GM10248 (cell line): Measurements from ENCODE around the gene EEF1AKMT1.

Experiments used
- CTCF ChIA-PET: fragments of 300-600 bp; sonication (Branson Sonifier 250); formaldehyde crosslinking; extraction: SDS; loops from one replicate; lab custom pipeline; 2021; ENCODE audit warnings: antibody characterized with exemption; lab: Yijun Ruan, JAX
- POLR2A ChIA-PET: fragments of 350-650 bp; sonication (Branson Sonifier 250); formaldehyde crosslinking; extraction: SDS; loops from one replicate; lab custom pipeline; 2020; ENCODE audit warnings: antibody characterized with exemption; lab: Yijun Ruan, JAX
- DNase-seq: peaks from one replicate; pipeline ENCODE4 v3.0.0; 2012; ENCODE audit errors: extremely low spot score
- TF ChIP-seq, protein P1 (sequence below): IDR thresholded peaks from 2 replicates; pipeline ENCODE4 v1.5.1; 2012; ENCODE audit warnings: mild to moderate bottlenecking, low read depth; ENCODE audit errors: extremely low read depth, missing control alignments, control extremely low read depth

Gene EEF1AKMT1

DNA sequence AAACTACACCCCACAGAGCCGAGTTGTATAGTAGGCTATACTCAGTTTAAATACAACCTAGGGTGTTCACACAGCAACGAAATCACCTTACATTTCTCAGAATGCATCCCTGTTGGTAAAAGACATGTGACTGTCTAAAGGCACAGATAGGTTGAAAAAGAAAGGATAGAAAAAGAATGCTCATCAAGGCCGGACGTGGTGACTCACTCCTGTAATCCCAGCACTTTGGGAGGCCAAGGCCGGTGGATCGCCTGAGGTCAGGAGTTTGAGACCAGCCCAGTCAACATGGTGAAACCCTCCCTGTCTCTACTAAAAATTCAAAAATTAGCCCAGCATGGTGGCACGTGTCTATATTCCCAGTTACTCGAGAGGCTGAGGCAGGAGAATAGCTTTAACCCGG lies 74.0 kb downstream of the EEF1AKMT1 start:
- ChIA-PET POLR2A (no interaction called here), CTCF (interaction anchor here (5.9 kb wide), 1 partner anchor 13 kb away, joined by 34 read pairs; no protein-coding TSS in a partner anchor)
- no peak for DNase-seq
- TF ChIP-seq, protein P1, sequence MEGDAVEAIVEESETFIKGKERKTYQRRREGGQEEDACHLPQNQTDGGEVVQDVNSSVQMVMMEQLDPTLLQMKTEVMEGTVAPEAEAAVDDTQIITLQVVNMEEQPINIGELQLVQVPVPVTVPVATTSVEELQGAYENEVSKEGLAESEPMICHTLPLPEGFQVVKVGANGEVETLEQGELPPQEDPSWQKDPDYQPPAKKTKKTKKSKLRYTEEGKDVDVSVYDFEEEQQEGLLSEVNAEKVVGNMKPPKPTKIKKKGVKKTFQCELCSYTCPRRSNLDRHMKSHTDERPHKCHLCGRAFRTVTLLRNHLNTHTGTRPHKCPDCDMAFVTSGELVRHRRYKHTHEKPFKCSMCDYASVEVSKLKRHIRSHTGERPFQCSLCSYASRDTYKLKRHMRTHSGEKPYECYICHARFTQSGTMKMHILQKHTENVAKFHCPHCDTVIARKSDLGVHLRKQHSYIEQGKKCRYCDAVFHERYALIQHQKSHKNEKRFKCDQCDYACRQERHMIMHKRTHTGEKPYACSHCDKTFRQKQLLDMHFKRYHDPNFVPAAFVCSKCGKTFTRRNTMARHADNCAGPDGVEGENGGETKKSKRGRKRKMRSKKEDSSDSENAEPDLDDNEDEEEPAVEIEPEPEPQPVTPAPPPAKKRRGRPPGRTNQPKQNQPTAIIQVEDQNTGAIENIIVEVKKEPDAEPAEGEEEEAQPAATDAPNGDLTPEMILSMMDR, result no peak

DNA sequence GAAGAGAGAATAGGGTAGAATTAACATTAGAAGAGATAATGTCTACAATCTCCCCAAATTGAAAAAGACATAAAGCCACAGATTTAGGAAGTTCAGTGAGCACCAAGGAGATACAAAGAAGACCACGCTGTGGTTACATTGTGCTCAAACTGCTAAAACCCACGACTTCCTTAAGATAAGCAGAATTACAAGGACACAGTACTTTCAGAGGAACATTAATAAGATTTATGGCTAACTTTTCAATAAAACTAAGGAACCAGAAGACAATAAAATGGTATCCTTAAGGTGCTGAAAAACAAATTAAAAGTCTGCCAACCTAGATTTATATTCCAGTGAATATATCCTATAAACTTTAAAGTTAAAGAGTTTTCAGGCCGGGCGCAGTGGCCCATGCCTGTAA lies 77.7 kb downstream of the EEF1AKMT1 start:
- TF ChIP-seq, protein P1, result no peak
- no peak for DNase-seq
- ChIA-PET CTCF (no interaction called here), POLR2A (no interaction called here)

DNA sequence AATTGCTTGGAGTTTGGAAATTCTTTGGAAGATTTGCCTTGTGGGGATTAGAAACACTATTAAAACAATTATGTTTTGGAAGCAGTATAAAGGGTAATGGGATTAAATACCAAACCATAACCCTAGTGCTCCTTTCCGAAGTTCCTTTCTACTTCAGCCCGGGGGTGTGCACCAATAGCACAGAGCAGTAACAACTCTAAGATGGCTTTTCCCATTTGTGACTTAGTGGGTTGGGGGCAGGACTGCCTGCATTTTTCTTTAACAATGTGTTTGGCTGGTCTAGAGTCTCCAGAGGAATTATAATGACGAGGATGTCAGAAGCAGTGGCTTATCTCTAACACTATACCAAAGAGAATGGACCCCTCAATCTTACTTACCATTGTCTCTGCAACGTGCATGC lies 82.1 kb downstream of the EEF1AKMT1 start:
- ChIA-PET CTCF (no interaction called here), POLR2A (no interaction called here)
- TF ChIP-seq, protein P1, result no peak
- no peak for DNase-seq

DNA sequence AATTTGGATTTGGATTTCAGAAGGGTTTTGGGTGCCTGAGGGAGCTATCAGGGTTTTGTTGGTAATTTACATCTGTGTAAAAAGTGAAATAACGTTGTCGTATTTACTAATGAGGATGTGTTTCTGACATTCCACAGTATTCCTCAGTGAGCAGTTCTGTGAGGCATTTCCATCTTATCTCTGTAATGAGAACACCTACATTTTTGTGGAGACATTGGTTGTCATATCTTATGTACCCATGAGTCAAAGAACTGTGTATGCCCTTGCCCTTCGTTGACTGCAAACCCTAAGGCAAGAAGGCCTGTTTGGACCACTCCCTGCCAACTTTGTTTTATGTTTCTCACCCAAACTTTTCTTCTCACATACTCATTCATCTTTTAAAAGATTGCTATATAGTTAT lies 84.5 kb downstream of the EEF1AKMT1 start:
- TF ChIP-seq, protein P1, result no peak
- ChIA-PET CTCF (interaction anchor here (1.0 to 4.2 kb wide), 2 partner anchors 12 to 23 kb away, joined by 3 to 14 read pairs; no protein-coding TSS in a partner anchor), POLR2A (no interaction called here)
- DNase-seq, result no peak

DNA sequence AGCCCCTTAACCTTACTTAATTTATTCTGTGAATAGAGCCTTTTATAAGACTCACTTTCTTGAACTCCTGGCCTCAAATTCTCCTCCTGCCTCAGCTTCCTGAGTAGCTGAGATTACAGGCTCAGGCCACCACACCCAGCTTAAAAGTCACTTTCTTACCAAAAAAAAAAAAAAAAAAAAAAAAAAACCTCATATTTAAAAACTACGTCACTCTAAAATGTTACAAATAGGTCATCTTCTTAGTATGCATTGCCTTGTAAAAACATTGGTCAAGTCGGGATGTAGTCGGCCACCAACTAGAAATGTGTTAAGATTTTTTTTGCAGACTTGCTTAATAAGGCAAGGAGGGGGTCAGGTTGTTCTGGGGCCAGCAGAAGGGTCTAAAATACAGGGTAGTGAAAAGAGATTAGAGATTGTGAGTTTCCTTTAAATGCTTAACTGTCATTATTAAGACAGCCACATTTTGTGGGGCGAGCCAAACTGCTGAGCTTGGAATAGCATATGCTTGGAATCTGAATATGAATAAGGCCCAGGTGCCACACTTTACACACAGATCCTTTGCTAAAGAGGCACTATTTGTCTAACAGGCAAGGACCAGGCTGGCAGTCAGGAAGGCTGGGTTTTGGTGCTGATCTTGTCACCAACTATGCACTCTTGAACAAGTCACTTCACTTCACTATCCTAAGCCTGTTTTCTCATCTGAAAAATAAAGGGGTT lies 86.7 kb downstream of the EEF1AKMT1 start:
- CTCF ChIA-PET, result interaction anchor here (1.3 to 4.2 kb wide), 2 partner anchors 9 to 17 kb away, joined by 4 to 14 read pairs; partner anchors contain the start of gene IL17D
- DNase-seq, result no peak
- TF ChIP-seq, protein P1, result no peak
- POLR2A ChIA-PET, result no interaction called here

DNA sequence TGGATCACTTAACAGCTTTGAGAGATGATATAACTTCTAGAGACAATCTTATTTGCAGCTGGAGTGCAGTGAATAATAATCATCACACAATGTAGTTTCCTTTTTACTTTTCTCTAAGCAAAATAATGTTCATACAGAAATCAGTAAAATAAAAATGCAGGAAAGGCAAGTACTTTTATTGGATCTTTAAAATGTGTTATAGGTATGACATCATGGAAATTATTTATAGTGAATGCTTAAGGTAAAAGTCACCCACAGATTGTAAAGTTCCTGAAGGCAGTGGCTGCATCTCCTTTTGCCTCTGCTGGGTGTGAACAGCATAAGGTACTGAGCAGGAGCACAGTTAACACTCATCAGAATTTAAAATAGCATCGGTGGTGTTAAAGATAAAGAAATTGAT lies 87.6 kb downstream of the EEF1AKMT1 start:
- ChIA-PET POLR2A (no interaction called here), CTCF (interaction anchor here (4.2 kb wide), 1 partner anchor 9 kb away, joined by 14 read pairs; no protein-coding TSS in a partner anchor)
- TF ChIP-seq, protein P1, result no peak
- DNase-seq, result no peak
